HepG2 (cell line): ENCODE data around the gene JMJD6.

ENCODE experiments used
- CTCF ChIP-seq: sonication (generic); formaldehyde crosslinking; IDR thresholded peaks from 2 replicates; pipeline ENCODE4 v1.5.0; 2020; ENCODE audit warnings: mild to moderate bottlenecking, missing genetic modification reagents, moderate library complexity
- EP300 ChIP-seq, 3 experiments: sonication (generic) in 1 of 3; formaldehyde crosslinking in 1 of 3; IDR thresholded peaks; 2 replicates each; pipeline versions ENCODE4 v1.5.1 to v1.6.1; 2011 to 2020; ENCODE audit warnings: low read depth in 2 of 3, low read length in 2 of 3, borderline replicate concordance in 1 of 3, improper control_type of control experiment in 1 of 3, mild to moderate bottlenecking in 1 of 3, missing genetic modification reagents in 1 of 3, moderate library complexity in 1 of 3
- KAT7 ChIP-seq: IDR thresholded peaks from 2 replicates; pipeline ENCODE4 v1.6.1; 2018; ENCODE audit warnings: borderline replicate concordance, missing compliant biosample characterization
- NR2F1 ChIP-seq, 2 experiments: fragments of 450-650 bp in 1 of 2; formaldehyde crosslinking in 1 of 2; IDR thresholded peaks; 2 replicates each; pipeline versions ENCODE4 v1.5.0 to v1.6.1; 2016 to 2020; ENCODE audit warnings: mild to moderate bottlenecking in 1 of 2, missing compliant biosample characterization in 1 of 2, missing genetic modification reagents in 1 of 2, moderate library complexity in 1 of 2
- POLR2A ChIP-seq, 2 experiments: IDR thresholded peaks; 2 replicates each; pipeline ENCODE4 v1.6.1; 2011; ENCODE audit warnings: low read depth in 2 of 2, low read length in 2 of 2, mild to moderate bottlenecking in 1 of 2, moderate library complexity in 1 of 2; ENCODE audit not compliant: insufficient read depth in 1 of 2
- RAD51 ChIP-seq: fragments of 450-650 bp; IDR thresholded peaks from 2 replicates; pipeline ENCODE4 v1.6.1; 2016; ENCODE audit warnings: borderline replicate concordance
- SETDB1 ChIP-seq: sonication (generic); formaldehyde crosslinking; IDR thresholded peaks from 2 replicates; pipeline ENCODE4 v1.5.1; 2020; ENCODE audit warnings: missing genetic modification reagents, mild to moderate bottlenecking, borderline replicate concordance
- TP53 ChIP-seq: sonication (generic); formaldehyde crosslinking; conservative IDR thresholded peaks from 2 replicates; pipeline ENCODE4 v1.4.0; 2020; ENCODE audit warnings: missing genetic modification reagents
- ZNF10 ChIP-seq: sonication (generic); formaldehyde crosslinking; IDR thresholded peaks from 2 replicates; pipeline ENCODE4 v1.4.0; 2020; ENCODE audit warnings: mild to moderate bottlenecking, low read depth, missing genetic modification reagents, borderline replicate concordance
- ZNF574 ChIP-seq: sonication (generic); formaldehyde crosslinking; IDR thresholded peaks from 2 replicates; pipeline ENCODE4 v1.4.0; 2020; ENCODE audit warnings: missing genetic modification reagents

- TF ChIP-seq EP300 (IDR thresholded peaks at IDR 0.05; ENCODE audit: low read depth in 2 of 2, low read length in 2 of 2) (no peak), EP300 (CRISPR knock-in tag; IDR thresholded peaks at IDR 0.05; ENCODE audit: borderline replicate concordance) (no peak), NR2F1 (CRISPR knock-in tag; IDR thresholded peaks at IDR 0.05) (no peak), CTCF (CRISPR knock-in tag) (no peak), RAD51 (no peak), KAT7 (CRISPR knock-in tag) (no peak), ZNF10 (no peak), ZNF574 (CRISPR knock-in tag) (no peak), TP53 (CRISPR knock-in tag) (no peak), SETDB1 (CRISPR knock-in tag) (no peak), POLR2A (IDR thresholded peaks at IDR 0.05; ENCODE audit: insufficient read depth in 1 of 2, low read depth in 2 of 2, low read length in 2 of 2) (no peak)
Measured at GRCh38 chr17:76673729-76674128, 52.7 kb downstream of the JMJD6 start.
